NOMO-1 treated with DMSO at 0.1 percent for 48 hours (cell line): ENCODE results near the gene VWA8.
A peak's percentile ranks its signal among the peaks of the same experiment; 100 is the strongest.
"Not testable (repeated sequence)": the region's sequence is repeated elsewhere in the genome, so short reads cannot be mapped to it uniquely, and the experiment has no call there.

Experiments used
- DNase-seq: peaks from one replicate; lab custom pipeline; 2025; ENCODE audit not compliant: unreplicated experiment; lab: John Stamatoyannopoulos, UW

The VWA8 gene

GRCh38 chr13:41565216-41565615 lies 395.7 kb downstream of the VWA8 start:
- DNase-seq: no peak

- DNase-seq: no peak
These were observed 396.9 kb downstream of the VWA8 start for GRCh38 chr13:41563984-41564365.

- DNase-seq: no peak
These were observed 397.4 kb downstream of the VWA8 start for GRCh38 chr13:41563341-41563983.

- DNase-seq: peak; percentile 88
These were observed 398.2 kb downstream of the VWA8 start for GRCh38 chr13:41562541-41563178.

- no peak for DNase-seq
These were observed 398.8 kb downstream of the VWA8 start for GRCh38 chr13:41562083-41562482.

- DNase-seq: peak; percentile 50
These were observed 399.7 kb downstream of the VWA8 start for GRCh38 chr13:41561170-41561569.

- no peak for DNase-seq
These were observed 401.9 kb downstream of the VWA8 start for GRCh38 chr13:41558781-41559560.

GRCh38 chr13:41557719-41558118 lies 403.2 kb downstream of the VWA8 start:
- no peak for DNase-seq

GRCh38 chr13:41554626-41555386 lies 406.1 kb downstream of the VWA8 start:
- DNase-seq: no peak

GRCh38 chr13:41554180-41554579 lies 406.7 kb downstream of the VWA8 start:
- no peak for DNase-seq

GRCh38 chr13:41552031-41552430 lies 408.9 kb downstream of the VWA8 start:
- no peak for DNase-seq

- no peak for DNase-seq
These were observed 410.6 kb downstream of the VWA8 start for GRCh38 chr13:41550276-41550675.

- DNase-seq: no peak
These were observed 411.4 kb downstream of the VWA8 start for GRCh38 chr13:41549491-41549890.

GRCh38 chr13:41548910-41549309 lies 412.0 kb downstream of the VWA8 start:
- no peak for DNase-seq

GRCh38 chr13:41548031-41548430 lies 412.9 kb downstream of the VWA8 start:
- no peak for DNase-seq

GRCh38 chr13:41547251-41548000 lies 413.5 kb downstream of the VWA8 start:
- DNase-seq: no peak

- DNase-seq: no peak
These were observed 414.3 kb downstream of the VWA8 start for GRCh38 chr13:41546372-41547190.

GRCh38 chr13:41545432-41545707 lies 415.5 kb downstream of the VWA8 start:
- DNase-seq: no peak

GRCh38 chr13:41543664-41544300 lies 417.1 kb downstream of the VWA8 start:
- DNase-seq: no peak

- DNase-seq: not testable (repeated sequence)
These were observed 418.1 kb downstream of the VWA8 start for GRCh38 chr13:41542799-41543198.
